ENCODE results near the gene BORA.

BORA gene

GRCh38 chr13:72792640-72793039, 64.9 kb downstream of the BORA start:
- no peak for TF ChIP-seq CTCF (IDR thresholded peaks at IDR 0.05; ENCODE audit: low read depth, low read length, missing control alignments)
- Histone ChIP-seq H3K27ac (no peak overlapping the region), H3K36me3 (replicated peaks) (peaks cover 25% of the 10 kb centered on the region), H3K4me3 (ENCODE audit: low read depth, low read length) (no peak overlapping the region), H3K27me3 (replicated peaks) (no peaks in the 10 kb centered on the region)
- in situ Hi-C loops (cut with HindIII; ENCODE audit: low pct_ligation_motif_present, low sequenced_read_pairs) = no loop called here
- no peak for DNase-seq

DNA sequence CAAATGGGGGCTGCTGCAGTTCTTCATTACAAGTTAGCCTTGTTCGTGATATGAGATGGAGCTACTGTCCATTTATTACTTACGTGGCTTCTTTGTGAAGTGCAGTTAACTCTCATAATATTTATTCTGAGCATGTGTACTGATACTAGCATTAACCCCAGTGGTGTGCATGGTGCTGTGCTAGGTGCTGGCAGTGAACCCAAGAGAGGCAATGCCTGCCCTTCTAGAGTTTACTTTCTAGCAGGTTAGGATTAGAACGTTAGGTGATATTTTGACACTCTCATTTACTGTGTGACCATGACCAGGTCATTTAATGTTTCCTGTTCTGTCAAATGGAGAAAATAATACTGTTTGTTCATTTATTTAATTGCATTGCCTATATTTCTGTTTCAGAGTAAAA, 71.1 kb downstream of the BORA start:
- DNase-seq = no peak
- TF ChIP-seq CTCF (IDR thresholded peaks at IDR 0.05; ENCODE audit: low read depth, low read length, missing control alignments) = no peak
- in situ Hi-C loops (cut with HindIII; ENCODE audit: low pct_ligation_motif_present, low sequenced_read_pairs) = no loop called here
- Histone ChIP-seq H3K36me3 (replicated peaks) (peaks cover 25% of the 10 kb centered on the region), H3K4me3 (ENCODE audit: low read depth, low read length) (no peak overlapping the region), H3K27ac (no peak overlapping the region), H3K27me3 (replicated peaks) (no peaks in the 10 kb centered on the region)

- no peak for DNase-seq
- in situ Hi-C loops (cut with HindIII; ENCODE audit: low pct_ligation_motif_present, low sequenced_read_pairs) = no loop called here
- no peak overlapping the region for H3K27ac ChIP-seq
- no peak overlapping the region for H3K4me3 ChIP-seq (ENCODE audit: low read depth, low read length)
- no peaks in the 10 kb centered on the region for H3K36me3 ChIP-seq (replicated peaks)
- no peak for TF ChIP-seq CTCF (IDR thresholded peaks at IDR 0.05; ENCODE audit: low read depth, low read length, missing control alignments)
- H3K27me3 ChIP-seq (replicated peaks) = no peaks in the 10 kb centered on the region
These were observed 76.6 kb downstream of the BORA start for GRCh38 chr13:72804301-72804700.

Data from brain microvascular endothelial cell (primary cell).